ENCODE results near the gene ENPP4. TPM values are rescaled to one million over a fixed set of nuclear protein-coding genes. Genes with fewer than 3 reads are reported as not detected.
A peak's percentile ranks its signal among the peaks of the same experiment; 100 is the strongest.
"Not testable (repeated sequence)": the region's sequence is repeated elsewhere in the genome, so short reads cannot be mapped to it uniquely, and the experiment has no call there.

Gene ENPP4
- total RNA-seq, 1 donor from 2014 or later = 4.9 TPM

DNA sequence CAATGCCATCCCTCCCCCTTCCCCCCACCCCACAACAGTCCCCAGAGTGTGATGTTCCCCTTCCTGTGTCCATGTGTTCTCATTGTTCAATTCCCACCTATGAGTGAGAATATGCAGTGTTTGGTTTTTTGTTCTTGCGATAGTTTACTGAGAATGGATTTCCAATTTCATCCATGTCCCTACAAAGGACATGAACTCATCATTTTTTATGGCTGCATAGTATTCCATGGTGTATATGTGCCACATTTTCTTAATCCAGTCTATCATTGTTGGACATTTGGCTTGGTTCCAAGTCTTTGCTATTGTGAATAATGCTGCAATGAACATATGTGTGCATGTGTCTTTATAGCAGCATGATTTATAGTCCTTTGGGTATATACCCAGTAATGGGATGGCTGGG lies 1.5 kb downstream of the ENPP4 start:
- DNase-seq = not testable (repeated sequence)

DNA sequence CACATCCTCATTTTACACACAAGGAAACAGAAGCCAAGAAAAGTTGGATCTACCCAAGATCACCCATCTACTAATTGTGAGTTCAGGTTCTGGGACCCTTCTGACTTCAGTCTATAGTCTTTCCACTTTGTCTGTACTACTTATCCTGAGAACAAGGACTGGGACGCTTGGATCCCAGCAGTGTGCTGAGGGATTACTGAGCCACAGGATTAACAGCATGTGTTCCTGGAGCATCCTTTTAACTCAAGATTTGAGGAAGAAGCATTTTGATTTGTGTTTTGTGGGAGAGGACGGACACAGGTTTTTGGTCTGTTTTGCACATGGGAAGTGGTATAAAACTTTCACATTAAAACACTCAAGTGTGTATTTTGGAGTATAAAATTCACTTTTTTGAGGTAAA lies 4.4 kb downstream of the ENPP4 start:
- no peak for DNase-seq

GRCh38 chr6:46135176-46135575 lies 5.4 kb downstream of the ENPP4 start:
- DNase-seq = no peak

DNA sequence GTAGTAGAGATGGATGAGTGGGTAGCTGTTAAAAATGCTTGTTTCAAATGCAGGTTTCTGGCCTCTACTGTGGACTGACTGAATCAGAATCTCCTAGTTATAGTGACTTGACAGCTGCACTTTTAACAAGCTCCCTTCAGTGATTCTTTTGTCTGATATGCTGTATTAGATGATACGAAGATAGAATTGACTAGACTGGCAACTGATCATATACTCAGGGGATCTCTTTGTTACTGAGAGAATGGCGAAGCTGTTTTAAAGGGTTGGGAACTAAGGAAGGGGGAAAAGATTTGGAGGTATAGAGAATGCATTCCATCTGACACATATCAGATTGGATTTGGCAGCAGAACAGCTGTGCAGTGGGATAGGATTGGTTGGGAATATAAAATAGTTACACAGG lies 7.0 kb downstream of the ENPP4 start:
- no peak for DNase-seq

DNA sequence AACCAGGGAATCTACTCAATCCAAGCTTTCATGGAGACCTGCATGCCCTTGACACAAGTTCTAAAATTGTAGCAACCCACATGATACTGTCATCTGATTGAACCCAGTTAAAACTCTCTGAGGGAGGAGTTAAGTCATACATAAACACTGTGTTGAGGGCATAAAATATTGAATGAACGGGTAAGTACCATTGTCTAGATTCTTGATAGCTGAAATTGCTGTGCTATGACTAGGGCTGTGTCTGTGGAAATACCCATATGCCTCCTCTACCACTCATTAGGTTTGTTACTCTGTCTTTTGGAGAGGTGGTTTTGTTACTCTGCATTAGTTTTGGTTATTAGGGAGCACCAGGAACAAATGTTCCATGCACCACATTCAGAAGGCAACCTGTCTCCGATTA lies 7.6 kb downstream of the ENPP4 start:
- DNase-seq = no peak

GRCh38 chr6:46138281-46138680 lies 8.5 kb downstream of the ENPP4 start:
- DNase-seq = no peak

GRCh38 chr6:46144270-46144669 lies 14.5 kb downstream of the ENPP4 start:
- no peak for DNase-seq

DNA sequence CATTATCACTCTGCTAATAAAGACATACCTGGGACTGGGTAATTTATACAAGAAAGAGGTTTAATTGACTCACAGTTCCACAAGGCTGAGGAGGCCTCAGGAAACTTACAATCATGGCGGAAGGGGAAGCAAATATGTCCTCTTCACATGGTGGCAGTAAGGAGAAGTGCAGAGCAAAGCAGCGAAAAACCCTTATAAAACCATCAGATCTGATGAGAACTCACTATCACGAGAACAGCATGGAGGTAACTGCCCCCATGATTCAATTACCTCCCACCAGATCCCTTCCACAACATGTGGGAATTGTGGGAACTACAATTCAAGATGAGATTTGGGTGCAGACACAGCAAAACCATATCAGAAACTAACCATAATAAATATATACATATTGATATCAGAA lies 19.3 kb downstream of the ENPP4 start:
- not testable (repeated sequence) for DNase-seq

DNA sequence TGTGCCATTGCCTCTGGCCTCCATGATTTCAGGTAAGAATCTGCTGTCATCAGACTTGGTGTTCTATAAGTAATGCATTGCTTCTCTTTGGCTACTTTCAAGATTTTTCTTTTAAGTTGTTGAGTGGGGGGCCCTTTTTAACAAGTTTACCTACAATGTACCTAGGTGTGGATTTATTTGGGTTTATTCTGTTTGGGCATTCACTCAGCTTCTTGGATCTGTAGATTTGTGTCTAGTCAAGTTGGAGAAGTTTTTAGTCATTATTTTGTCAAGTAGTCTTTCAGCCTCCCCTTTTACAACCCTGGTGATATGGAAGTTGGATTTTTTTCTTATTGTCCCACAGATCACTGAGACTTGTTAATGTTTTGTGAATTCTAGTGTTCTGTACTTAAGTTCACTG lies 26.9 kb downstream of the ENPP4 start:
- no peak for DNase-seq

- no peak for DNase-seq
These were observed 29.4 kb downstream of the ENPP4 start for GRCh38 chr6:46159229-46159628.

- DNase-seq = no peak
These were observed 30.3 kb downstream of the ENPP4 start for GRCh38 chr6:46160102-46160501.

GRCh38 chr6:46170357-46171289 lies 40.8 kb downstream of the ENPP4 start, which contains the start of gene ENPP5:
ENPP5 (minus strand) TSS chr6:46170980; CDS start chr6:46168262, 2,718 bp downstream.
- no peak for DNase-seq

DNA sequence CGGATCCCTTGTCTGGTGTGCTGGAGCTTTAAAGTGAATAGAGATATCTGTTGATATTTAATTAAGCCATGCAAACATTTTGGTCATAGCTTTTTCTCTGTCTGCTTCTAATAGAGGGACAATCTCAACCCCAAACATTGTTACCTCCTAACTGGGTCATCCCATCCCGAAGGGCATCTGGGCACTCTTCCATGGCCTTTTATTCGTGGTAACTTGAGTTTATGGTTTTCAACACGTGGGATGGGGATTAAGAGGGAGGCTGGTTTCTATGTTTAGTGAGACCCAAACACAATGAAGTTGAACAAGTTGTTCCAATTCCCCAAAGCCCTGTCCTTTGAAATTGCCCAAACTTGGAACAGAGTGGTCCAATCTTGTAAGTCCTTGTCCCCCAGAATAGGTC lies 42.4 kb downstream of the ENPP4 start:
- DNase-seq = no peak

DNA sequence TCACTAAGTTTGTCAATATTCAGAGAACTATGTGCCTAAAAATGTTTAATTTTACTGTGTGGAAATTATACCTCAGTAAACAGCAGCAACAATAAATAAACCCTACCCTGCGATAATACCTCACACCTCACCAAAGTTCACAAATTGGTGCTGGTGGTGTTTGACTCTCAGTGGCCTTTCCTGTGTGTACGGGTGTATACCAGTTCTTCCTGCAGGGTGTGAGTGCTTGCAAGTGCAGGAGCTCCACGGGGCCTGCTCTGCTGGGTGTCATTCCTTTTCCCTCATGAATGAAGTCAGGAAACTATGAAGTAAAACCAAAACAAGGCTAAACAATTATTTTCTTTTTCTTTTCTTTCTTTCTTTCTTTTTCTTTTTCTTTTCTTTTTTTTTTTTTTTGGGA lies 45.1 kb downstream of the ENPP4 start:
- DNase-seq = no peak

GRCh38 chr6:46175446-46175845 lies 45.7 kb downstream of the ENPP4 start:
- DNase-seq = no peak

DNA sequence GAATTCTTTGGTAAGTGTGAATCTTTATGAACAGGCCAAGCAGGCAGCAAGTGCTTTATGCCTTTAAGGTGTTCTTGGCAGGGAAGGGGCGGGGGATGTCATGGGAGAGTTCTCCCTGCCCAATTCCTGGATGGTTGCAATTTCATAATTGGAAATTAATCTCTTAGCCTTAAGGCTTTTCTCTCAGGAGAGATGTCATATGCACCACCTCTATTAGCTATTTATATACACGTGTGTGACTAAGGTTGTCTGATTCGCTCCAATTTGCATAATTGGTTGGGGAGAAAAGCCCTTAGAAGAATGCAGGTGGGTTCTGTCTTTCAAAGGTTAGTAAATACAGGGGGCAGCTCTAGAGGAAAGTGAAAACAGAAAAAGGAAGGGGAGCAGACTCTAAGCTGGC lies 46.2 kb downstream of the ENPP4 start:
- no peak for DNase-seq

- DNase-seq = peak; percentile 64
These were observed 54.3 kb downstream of the ENPP4 start for GRCh38 chr6:46184114-46184513.

DNA sequence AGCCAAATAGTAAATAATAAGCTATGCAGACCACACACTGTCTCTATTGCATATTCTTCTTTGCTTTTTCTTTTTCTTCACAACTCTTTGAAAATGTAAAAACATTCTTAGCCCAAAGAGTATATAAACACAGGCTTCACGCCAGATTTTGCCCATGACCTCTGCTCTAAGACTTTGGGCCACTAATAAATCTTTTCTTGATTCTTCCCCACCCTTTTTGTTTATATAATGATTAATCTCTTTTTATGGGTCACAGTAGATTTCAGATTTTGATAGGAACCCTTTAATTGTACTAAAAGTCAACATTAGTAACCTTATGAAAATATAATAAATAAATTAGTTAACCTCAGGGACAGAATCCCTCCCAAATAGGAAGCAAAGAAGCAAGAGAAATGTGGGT lies 56.8 kb downstream of the ENPP4 start:
- no peak for DNase-seq

DNA sequence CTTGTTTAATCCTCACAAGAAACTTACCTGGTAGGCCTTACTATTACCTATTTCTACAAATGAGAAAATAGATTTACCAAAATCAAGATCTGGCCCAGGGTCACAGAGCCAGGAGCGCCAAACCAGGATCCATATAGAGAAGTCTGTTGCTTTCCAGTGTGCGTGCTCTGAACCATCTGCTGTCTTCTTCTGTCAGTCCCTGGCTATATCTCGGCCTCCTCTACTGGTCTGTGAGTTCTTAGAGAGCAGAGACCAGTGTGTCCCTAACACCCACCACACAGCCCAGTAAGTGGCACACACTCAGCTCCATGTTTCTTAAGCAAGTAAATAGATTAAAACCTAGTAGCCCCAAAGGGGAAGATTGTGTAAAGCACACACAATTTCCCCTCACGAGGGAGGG lies 59.9 kb downstream of the ENPP4 start:
- DNase-seq = no peak

- DNase-seq = no peak
These were observed 61.1 kb downstream of the ENPP4 start for GRCh38 chr6:46190889-46191288.

- DNase-seq = no peak
These were observed 62.2 kb downstream of the ENPP4 start for GRCh38 chr6:46191961-46192360.
